A673 (cell line): ENCODE measurements around the gene KDM4B. TPM values are rescaled to one million over a fixed set of nuclear protein-coding genes. Genes with fewer than 3 reads are reported as not detected.

Experiments
- BruUV-seq: library from RNA; stranded (reverse); fragments of 400-500 nt; replicated peaks from 2 replicates; lab custom pipeline; 2021; lab: Mats Ljungman, UMichigan
- CTCF ChIA-PET: fragments of 300-600 bp; sonication (Branson Sonifier 250); formaldehyde crosslinking; loops from one replicate; lab custom pipeline; 2022; ENCODE audit warnings: antibody characterized with exemption; lab: Charles Lee
- POLR2A ChIA-PET: fragments of 300-600 bp; sonication (Branson Sonifier 250); formaldehyde crosslinking; loops from one replicate; lab custom pipeline; 2022; ENCODE audit warnings: antibody characterized with exemption; ENCODE audit not compliant: low non-redundant PET; lab: Charles Lee
- DNase-seq: peaks from one replicate; pipeline ENCODE4 v3.0.0-alpha.2; 2015; ENCODE audit warnings: low spot score
- H3K27ac ChIP-seq: fragments of 200-600 bp; sonication (generic); 2 replicates; pipeline ENCODE4 v1.5.1; 2016; ENCODE audit warnings: mixed run types, low read depth, mild to moderate bottlenecking, mixed read lengths, antibody characterized with exemption, low read length; ENCODE audit not compliant: poor library complexity, severe bottlenecking
- H3K27me3 ChIP-seq: fragments of 200-600 bp; sonication (generic); replicated peaks from 2 replicates; pipeline ENCODE4 v1.6.1; 2017; ENCODE audit warnings: mixed run types, low read depth, mild to moderate bottlenecking, mixed read lengths, antibody characterized with exemption, low read length; ENCODE audit not compliant: insufficient read depth, poor library complexity
- H3K36me3 ChIP-seq: fragments of 200-600 bp; sonication (generic); 2 replicates; pipeline ENCODE4 v1.6.1; 2016; ENCODE audit warnings: mixed run types, mild to moderate bottlenecking, mixed read lengths, antibody characterized with exemption, low read length; ENCODE audit not compliant: insufficient read depth, poor library complexity, severe bottlenecking
- H3K4me1 ChIP-seq: fragments of 200-600 bp; sonication (generic); 2 replicates; pipeline ENCODE4 v1.6.1; 2017; ENCODE audit warnings: mixed run types, mild to moderate bottlenecking, mixed read lengths, antibody characterized with exemption, low read length; ENCODE audit not compliant: insufficient read depth, poor library complexity, severe bottlenecking
- H3K4me3 ChIP-seq: fragments of 200-600 bp; sonication (generic); 2 replicates; pipeline ENCODE4 v1.5.1; 2016; ENCODE audit warnings: low read depth, mixed run types, mild to moderate bottlenecking, mixed read lengths, low read length; ENCODE audit not compliant: poor library complexity, severe bottlenecking
- H3K9me3 ChIP-seq: fragments of 200-600 bp; sonication (generic); 2 replicates; pipeline ENCODE4 v1.6.1; 2016; ENCODE audit warnings: mixed run types, low read depth, mild to moderate bottlenecking, mixed read lengths, antibody characterized with exemption, low read length; ENCODE audit not compliant: poor library complexity, severe bottlenecking
- CTCF ChIP-seq: fragments of 300-800, 200-600 bp; sonication (generic); conservative IDR thresholded peaks from 2 replicates; pipeline ENCODE4 v1.5.1; 2017; ENCODE audit warnings: low read depth, mild to moderate bottlenecking, antibody characterized with exemption, low read length, moderate library complexity, mixed read lengths
- EZH2 ChIP-seq: fragments of 200-600 bp; sonication (generic); IDR thresholded peaks from 2 replicates; pipeline ENCODE4 v1.6.1; 2017; ENCODE audit warnings: borderline replicate concordance, low read depth, mild to moderate bottlenecking, mixed read lengths, antibody characterized with exemption, low read length; ENCODE audit not compliant: poor library complexity, severe bottlenecking
- intact Hi-C: fragments of 100-400 bp; cut with micrococcal nuclease; formaldehyde crosslinking; loops from one replicate; pipeline ENCODE4 v1.10.0; 2022; ENCODE audit not compliant: unreplicated experiment
- total RNA-seq: library from RNA; stranded (reverse); gene quantifications from 2 replicates; pipeline ENCODE4 v1.2.3, GENCODE V29; 2021

KDM4B gene
- total RNA-seq, 1 experiment from 2014 or later = 30.0 TPM

- CTCF ChIA-PET = no interaction called here
- H3K27me3 ChIP-seq = no peaks in the 10 kb centered on the region
- no peak for TF ChIP-seq CTCF
- TF ChIP-seq EZH2 = no peak
- peaks cover 54% of the 10 kb centered on the region for H3K4me1 ChIP-seq
- no TSS peak for BruUV-seq
- peak overlapping the region; percentile 75 for H3K27ac ChIP-seq
- no peak overlapping the region for H3K4me3 ChIP-seq
- DNase-seq = no peak
- H3K9me3 ChIP-seq = no peaks in the 10 kb centered on the region
- H3K36me3 ChIP-seq = peaks cover 3% of the 10 kb centered on the region
- POLR2A ChIA-PET = no interaction called here
- intact Hi-C loops = no loop called here
Measured at GRCh38 chr19:5129691-5130090, 160.8 kb downstream of the KDM4B start.

GRCh38 chr19:5130371-5131030 lies 161.6 kb downstream of the KDM4B start:
- Histone ChIP-seq H3K27ac (peak overlapping the region; percentile 75), H3K9me3 (no peaks in the 10 kb centered on the region), H3K4me3 (no peak overlapping the region), H3K27me3 (no peaks in the 10 kb centered on the region), H3K36me3 (peaks cover 8% of the 10 kb centered on the region), H3K4me1 (peaks cover 47% of the 10 kb centered on the region)
- POLR2A ChIA-PET = no interaction called here
- BruUV-seq = no TSS peak
- TF ChIP-seq EZH2 = no peak
- no peak for TF ChIP-seq CTCF
- no peak for DNase-seq
- CTCF ChIA-PET = no interaction called here
- intact Hi-C loops = no loop called here

GRCh38 chr19:5131031-5131505 lies 162.2 kb downstream of the KDM4B start:
- ChIA-PET CTCF (no interaction called here), POLR2A (no interaction called here)
- intact Hi-C loops = no loop called here
- TF ChIP-seq EZH2 (no peak), CTCF (no peak)
- no TSS peak for BruUV-seq
- DNase-seq = no peak
- H3K27ac ChIP-seq = no peak overlapping the region
- H3K9me3 ChIP-seq = no peaks in the 10 kb centered on the region
- H3K27me3 ChIP-seq = no peaks in the 10 kb centered on the region
- peaks cover 8% of the 10 kb centered on the region for H3K36me3 ChIP-seq
- H3K4me1 ChIP-seq = peaks cover 41% of the 10 kb centered on the region
- no peak overlapping the region for H3K4me3 ChIP-seq
